Measurements from ENCODE around the gene WWTR1.
A peak's percentile ranks its signal among the peaks of the same experiment; 100 is the strongest.

Gene WWTR1

DNA sequence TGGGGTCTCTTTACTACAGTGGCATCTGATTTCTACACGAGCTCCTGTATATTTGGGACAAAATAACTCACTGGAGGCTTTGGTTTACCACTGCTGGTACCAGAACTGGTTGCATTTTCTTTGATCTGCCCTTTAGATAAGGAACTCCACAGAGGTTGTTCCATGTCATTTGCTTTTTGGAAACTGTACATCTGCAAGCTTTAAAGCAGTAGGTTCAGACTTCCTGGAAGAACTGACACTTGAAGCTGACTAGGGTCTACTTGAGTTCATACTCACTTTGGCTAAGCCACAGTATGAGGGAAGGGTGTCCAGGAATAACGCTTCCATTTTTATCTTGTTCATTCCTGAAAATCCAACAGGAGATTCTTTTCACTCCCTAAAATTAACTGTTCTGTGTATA lies 86.4 kb downstream of the WWTR1 start:
- FAIRE-seq = peak; percentile 66
- no peak for DNase-seq (ENCODE audit: low spot score)

DNA sequence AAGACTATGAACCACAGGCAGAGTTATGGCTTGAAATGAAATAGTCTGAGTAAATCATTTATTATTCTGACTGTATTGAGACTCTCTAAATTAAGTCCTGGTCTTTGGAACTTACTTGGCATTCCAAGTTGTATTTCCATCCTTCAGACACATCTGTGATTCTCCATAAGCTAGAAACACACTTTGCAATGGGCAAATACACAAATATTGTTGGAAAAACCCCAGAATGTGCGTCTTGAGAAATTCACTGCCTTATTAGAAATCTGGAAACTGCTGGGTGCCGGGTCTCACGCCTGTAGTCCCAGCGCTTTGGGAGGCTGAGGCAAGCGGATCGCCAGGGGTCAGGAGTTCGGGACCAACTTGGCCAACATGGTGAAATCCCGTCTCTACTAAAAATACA lies 87.8 kb downstream of the WWTR1 start:
- DNase-seq (ENCODE audit: low spot score) (no peak), FAIRE-seq (no peak)

- no peak for FAIRE-seq
Observed at GRCh38 chr3:149567381-149567780, 90.4 kb downstream of the WWTR1 start.

DNA sequence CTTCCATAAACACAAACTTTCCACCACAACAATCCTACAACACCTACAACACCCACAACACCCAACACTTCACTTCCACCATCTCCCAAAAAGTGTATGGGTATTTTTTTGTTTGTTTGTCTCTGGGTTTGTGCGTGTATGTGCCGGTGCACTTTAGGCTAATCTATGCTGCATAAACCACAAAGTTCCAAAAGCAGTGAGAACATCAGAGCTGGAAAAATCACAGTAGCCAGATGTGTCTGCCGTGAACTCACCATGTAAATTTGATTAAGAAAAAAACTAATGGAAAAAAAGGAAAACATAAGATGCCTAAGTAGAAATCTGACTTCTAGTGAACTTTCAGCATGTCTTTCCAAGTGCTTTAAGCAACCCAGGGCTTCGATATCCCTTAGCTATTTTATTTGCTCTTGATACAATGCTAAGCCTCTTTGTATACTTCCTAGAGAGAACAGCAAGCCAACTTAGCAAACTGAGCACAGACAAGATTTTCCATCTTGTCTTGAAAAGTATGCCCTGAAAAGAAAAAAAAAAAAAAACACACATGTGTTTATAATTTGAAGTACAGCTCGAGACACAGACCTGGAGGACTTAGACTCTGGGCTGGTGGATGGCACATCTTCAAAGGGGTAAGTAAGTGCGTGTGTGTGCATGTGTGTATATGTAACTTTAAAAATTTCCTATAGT lies 91.4 kb downstream of the WWTR1 start:
- no peak for DNase-seq (ENCODE audit: low spot score)
- FAIRE-seq = no peak

More at GRCh38 chr3:149567381-149567780, 90.4 kb downstream of the WWTR1 start:
- no peak for DNase-seq (ENCODE audit: low spot score)

- FAIRE-seq (peak; percentile 92), DNase-seq (ENCODE audit: low spot score) (peak; percentile 51)
Observed at GRCh38 chr3:149564079-149564478, 93.7 kb downstream of the WWTR1 start.

DNA sequence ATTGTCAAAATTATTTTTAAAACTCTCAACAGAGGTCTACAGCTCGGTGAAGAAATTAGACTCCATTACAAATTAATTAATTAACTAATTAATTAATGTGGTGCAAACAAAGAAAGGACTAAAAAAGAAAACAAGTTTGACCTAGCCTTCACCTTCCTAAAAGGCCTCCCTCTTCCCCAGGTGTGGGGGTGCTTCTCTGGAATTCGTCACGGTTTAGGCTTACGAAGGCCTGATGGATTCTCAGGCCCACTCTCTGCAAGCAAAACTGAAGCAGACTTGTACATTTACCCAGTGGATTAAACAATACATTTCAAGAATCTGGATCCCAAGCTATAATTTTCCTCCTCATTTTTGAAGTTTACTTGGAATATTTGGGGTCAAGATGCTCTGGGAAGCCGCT lies 94.7 kb downstream of the WWTR1 start:
- FAIRE-seq (no peak), DNase-seq (ENCODE audit: low spot score) (no peak)

- no peak for DNase-seq (ENCODE audit: low spot score)
- no peak for FAIRE-seq
Observed at GRCh38 chr3:149560617-149561016, 97.2 kb downstream of the WWTR1 start.

DNA sequence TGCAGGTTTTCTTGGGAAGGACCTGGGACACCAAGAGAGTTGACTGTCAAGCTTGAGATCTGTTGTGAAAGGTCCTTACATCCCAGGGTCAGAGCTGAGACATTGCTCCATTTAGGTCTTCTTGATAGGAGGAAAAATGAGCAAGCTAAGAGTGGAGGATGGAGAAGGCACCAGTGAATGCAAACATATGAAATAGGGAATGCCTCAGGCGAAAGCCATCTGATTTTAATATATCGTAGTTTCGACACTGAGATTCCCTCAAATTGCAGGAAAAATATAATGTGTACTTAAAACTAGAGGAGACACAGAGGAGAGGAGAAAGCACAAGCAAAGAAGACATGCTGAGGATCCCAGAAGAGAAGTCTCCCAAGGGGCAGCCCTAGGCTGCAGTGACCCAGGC lies 97.8 kb downstream of the WWTR1 start:
- no peak for FAIRE-seq
- DNase-seq (ENCODE audit: low spot score) = no peak

- DNase-seq (ENCODE audit: low spot score) = no peak
- FAIRE-seq = no peak
Observed at GRCh38 chr3:149559525-149559924, 98.3 kb downstream of the WWTR1 start.

- FAIRE-seq = no peak
- no peak for DNase-seq (ENCODE audit: low spot score)
Observed at GRCh38 chr3:149555927-149556326, 101.9 kb downstream of the WWTR1 start.

- FAIRE-seq = peak; percentile 65
- DNase-seq (ENCODE audit: low spot score) = peak; percentile 44
Observed at GRCh38 chr3:149554826-149555225, 103.0 kb downstream of the WWTR1 start.

GRCh38 chr3:149553781-149554451 lies 103.9 kb downstream of the WWTR1 start:
- FAIRE-seq = no peak

DNA sequence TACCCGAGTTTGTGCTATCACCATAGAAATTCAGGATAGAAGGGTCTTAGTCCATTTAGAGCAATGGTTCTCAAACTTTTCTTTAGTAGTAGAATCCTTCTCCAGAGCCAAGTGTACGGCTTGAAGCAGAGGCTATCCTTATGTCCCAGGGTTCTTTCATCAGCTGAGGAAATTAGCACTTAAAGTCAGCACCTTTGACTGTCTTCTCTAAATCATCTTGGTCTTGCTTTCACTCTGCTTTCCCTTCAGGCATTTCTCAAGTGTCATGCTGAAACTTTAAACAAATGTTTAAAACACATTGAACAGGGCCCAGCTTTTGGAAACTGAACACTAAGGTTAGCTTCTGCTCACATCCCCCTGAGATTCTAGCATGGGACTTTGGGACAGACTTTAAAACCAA lies 105.1 kb downstream of the WWTR1 start:
- FAIRE-seq = no peak
- DNase-seq (ENCODE audit: low spot score) = no peak

More at GRCh38 chr3:149553781-149554451, 103.9 kb downstream of the WWTR1 start:
- no peak for DNase-seq (ENCODE audit: low spot score)

GRCh38 chr3:149551500-149551899 lies 106.3 kb downstream of the WWTR1 start:
- DNase-seq (ENCODE audit: low spot score) = no peak

GRCh38 chr3:149548669-149549065 lies 109.2 kb downstream of the WWTR1 start:
- no peak for FAIRE-seq
- no peak for DNase-seq (ENCODE audit: low spot score)

More at GRCh38 chr3:149551500-149551899, 106.3 kb downstream of the WWTR1 start:
- FAIRE-seq = no peak

- FAIRE-seq (peak; percentile 78), DNase-seq (ENCODE audit: low spot score) (peak; percentile 77)
Observed at GRCh38 chr3:149547954-149548668, 109.7 kb downstream of the WWTR1 start.

GRCh38 chr3:149547413-149547812 lies 110.4 kb downstream of the WWTR1 start:
- FAIRE-seq (no peak), DNase-seq (ENCODE audit: low spot score) (no peak)

DNA sequence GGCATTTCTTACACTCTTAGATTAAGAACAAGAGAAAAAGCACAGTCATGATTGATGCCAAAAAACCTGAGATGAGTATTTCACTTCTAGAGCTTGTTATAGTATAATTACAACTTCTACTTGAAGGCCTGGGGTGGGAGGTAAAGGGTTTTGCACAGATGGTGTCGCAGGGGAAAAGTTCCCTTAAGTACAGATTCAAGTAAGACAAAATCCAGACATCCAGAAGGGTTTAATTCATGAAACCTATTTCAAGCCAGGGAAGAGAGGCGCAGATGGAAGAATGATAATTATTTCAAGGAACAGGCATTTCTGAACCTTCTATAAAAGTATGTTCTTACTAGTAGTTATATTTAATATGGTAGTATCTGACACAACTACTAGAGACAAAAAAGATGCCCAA lies 112.8 kb downstream of the WWTR1 start:
- FAIRE-seq = no peak
- DNase-seq (ENCODE audit: low spot score) = no peak

- DNase-seq (ENCODE audit: low spot score) (peak; percentile 100), FAIRE-seq (peak; percentile 99)
Observed at GRCh38 chr3:149542375-149543312, 115.2 kb downstream of the WWTR1 start.

DNA sequence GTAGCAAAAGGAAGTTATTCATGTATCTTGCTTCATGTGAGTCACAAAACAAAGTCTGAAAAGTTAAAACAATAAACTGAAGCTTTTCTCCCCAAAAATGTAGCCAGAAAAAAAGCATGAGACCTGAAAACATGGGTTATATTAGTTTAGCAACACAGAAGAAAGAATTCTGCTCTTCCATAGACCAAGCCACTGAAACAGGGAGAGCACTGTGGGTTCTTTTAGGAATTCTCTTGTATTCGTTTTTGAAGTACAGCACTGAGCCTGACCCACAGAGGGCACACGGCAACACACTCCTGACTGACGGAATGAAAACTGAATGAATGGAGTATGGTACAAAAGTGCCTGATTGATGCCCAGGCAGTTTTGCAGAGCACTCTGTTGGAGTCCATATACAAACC lies 116.7 kb downstream of the WWTR1 start:
- FAIRE-seq = peak; percentile 79
- peak; percentile 71 for DNase-seq (ENCODE audit: low spot score)

DNA sequence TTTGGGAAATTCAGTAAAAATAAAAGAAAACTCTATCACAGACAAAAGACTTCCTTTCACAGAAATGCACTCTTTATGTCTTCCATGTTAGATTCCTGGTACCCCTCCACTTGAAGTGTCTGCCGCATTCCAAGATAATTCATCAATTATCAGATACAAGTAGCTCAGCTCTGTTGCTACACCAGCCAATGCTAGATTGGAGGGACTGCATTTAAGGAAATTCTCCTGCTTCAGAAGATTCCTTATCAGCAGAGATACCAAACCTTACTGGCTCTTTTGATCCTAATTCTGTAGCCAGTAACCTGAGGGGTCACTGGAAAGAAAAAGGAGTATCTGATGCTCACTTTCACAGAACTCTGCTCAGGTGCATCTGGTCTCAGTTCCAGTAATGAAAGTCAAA lies 119.5 kb downstream of the WWTR1 start:
- DNase-seq (ENCODE audit: low spot score) (no peak), FAIRE-seq (no peak)

Measured in RCC 7860 (cell line).